NCI-H2227 treated with DMSO at 0.1 percent for 48 hours (cell line): Measurements from ENCODE around the gene MRPL28.
"Not testable (repeated sequence)": the region's sequence is repeated elsewhere in the genome, so short reads cannot be mapped to it uniquely, and the experiment has no call there.

Source experiments
- DNase-seq: peaks from one replicate; lab custom pipeline; 2025; lab: John Stamatoyannopoulos, UW

Gene MRPL28

DNA sequence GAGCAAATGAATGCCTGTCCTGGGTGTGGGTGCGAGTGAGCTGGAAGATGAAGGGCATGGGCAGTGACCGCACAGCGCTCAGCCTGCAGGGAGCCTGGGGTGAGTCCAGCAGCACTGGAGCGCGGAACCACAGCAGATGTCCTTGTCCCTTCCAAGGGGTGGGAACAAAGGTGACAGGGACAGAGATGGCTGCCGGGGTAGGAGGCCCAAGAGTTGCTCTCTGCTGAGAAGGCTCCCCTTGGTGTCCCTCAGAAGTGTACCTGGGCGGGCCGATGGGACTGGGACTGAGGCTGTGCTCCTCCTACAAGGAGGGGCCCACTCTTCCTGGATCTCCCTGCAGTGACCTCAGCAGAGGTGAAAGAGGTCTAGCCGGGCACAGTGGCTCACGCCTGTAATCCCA, 19.0 kb upstream of the MRPL28 start:
- DNase-seq = no peak

- DNase-seq = peak; percentile 37
Measured at GRCh38 chr16:387761-388666, 17.7 kb upstream of the MRPL28 start.

GRCh38 chr16:386641-387156, 16.4 kb upstream of the MRPL28 start:
- peak; percentile 19 for DNase-seq

DNA sequence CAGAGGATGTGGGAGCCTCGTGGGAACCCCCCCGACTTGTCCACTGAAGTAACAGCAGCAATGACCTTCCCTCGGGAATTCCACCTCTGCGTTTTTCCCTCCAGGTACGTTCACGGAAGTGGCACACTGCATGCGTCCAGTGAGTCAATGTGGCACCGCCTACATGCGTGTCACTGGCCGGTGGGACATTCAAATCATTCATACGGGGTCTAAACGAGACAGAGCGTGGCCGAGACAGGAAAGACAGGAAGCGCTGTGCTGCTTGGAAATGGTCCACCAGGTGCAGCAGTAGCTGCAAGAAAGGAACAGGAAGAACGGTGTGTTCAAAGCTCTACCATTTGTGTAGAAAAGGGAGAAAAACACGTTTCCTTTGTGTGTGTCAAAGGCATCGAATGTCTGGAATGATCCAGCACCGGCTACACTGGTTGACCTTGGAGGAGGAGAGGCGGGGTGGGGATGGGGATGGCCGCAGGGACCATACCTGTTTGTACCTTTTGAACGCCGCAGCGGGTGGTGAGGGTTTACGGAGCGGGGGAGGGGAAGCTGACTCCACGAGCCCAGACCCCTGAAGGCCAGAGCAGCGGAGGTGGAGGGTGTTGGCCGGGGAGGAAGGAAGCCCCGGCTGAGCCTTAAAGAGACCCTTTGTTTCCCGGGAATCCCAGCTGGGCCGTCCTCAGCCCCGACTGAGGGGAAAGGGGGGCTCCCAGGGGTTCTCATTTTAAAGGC, 13.2 kb upstream of the MRPL28 start:
- DNase-seq = peak; percentile 4

GRCh38 chr16:381789-382717, 11.7 kb upstream of the MRPL28 start, which contains the start of gene PGAP6:
TSS of gene PGAP6 (minus strand) at chr16:381978. CDS start at chr16:381821, 157 bp downstream.
- peak; percentile 44 for DNase-seq

GRCh38 chr16:381012-381788, 10.9 kb upstream of the MRPL28 start:
- DNase-seq = no peak

GRCh38 chr16:380762-381011, 10.3 kb upstream of the MRPL28 start:
- no peak for DNase-seq

DNA sequence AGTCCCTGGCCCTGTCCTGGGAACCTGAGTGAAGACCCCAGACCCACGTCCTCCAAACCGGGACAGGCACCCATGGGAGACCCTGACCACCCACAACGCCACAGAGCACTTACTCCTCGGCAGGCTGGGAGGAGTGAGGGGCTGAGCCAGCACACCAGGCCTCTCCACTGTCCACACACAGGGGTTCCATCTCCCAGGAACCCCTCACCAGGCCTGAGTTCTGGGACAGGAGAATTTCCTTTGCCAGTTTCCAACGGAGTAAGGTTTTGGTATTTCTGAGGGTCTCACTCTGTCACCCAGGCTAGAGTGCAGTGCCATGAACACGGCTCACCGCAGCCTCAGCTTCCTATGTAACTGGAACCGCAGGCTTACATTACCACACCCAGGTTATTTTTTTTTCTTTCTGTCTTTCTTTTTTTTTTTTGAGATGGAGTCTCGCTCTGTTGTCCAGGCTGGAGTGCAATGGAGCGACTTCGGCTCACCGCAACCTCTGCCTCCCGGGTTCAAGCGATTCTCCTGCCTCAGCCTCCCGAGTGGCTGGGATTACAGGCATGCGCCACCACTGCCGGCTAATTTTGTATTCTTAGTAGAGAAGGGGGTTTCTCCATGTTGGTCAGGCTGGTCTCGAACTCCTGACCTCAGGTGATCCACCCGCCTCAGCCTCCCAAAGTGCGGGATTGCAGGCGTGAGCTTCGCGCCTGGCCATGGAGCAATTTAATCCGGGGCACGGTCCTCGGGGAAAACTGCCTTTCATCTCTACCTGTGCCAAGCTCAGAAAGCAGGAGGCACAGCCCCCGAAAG, 9.8 kb upstream of the MRPL28 start:
- DNase-seq = no peak

- DNase-seq = no peak
Measured at GRCh38 chr16:379183-379960, 9.0 kb upstream of the MRPL28 start.

DNA sequence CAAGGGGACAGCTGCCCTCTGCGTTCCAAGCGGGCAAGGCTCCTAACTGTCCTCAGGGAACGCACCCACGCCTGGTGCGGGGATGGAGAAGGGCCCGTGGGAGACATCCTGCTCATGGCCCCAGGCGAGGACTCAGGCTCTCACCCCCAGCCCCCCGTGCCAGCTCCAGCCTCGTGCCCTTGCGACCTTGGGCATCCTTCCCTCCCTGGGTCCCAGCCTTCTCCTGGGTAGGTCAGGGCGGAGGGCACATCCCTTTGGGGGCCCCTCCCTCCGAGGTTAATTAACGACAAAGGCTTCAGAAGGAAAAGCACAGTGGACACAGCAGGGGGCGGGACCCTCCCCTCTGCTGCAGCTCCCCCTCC, 8.5 kb upstream of the MRPL28 start:
- no peak for DNase-seq

DNA sequence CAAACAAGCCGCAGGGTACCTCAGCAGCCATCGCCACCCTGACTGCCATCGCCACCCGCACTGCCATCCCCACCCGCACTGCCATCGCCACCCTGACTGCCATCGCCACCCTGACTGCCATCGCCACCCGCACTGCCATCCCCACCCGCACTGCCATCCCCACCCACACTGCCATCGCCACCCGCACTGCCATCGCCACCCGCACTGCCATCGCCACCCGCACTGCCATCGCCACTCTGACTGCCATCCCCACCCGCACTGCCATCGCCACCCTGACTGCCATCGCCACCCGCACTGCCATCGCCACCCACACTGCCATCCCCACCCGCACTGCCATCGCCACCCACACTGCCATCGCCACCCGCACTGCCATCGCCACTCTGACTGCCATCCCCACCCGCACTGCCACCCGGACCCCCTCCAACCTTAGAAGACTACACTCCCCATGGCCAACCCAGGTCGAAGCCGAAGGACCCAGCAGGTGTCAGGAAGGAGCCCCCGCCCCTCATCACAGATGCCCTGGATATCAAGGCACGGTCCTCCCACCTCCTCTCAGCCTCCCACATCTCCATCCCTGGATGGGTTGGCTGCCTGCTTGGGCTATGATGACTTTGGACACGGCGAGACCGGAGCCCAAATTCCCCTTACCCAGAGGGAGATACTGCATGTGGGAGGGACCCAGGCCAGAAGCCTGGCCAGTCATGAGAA, 7.9 kb upstream of the MRPL28 start:
- DNase-seq = not testable (repeated sequence)

GRCh38 chr16:377419-377951, 7.1 kb upstream of the MRPL28 start:
- no peak for DNase-seq

GRCh38 chr16:376817-377418, 6.6 kb upstream of the MRPL28 start:
- no peak for DNase-seq

DNA sequence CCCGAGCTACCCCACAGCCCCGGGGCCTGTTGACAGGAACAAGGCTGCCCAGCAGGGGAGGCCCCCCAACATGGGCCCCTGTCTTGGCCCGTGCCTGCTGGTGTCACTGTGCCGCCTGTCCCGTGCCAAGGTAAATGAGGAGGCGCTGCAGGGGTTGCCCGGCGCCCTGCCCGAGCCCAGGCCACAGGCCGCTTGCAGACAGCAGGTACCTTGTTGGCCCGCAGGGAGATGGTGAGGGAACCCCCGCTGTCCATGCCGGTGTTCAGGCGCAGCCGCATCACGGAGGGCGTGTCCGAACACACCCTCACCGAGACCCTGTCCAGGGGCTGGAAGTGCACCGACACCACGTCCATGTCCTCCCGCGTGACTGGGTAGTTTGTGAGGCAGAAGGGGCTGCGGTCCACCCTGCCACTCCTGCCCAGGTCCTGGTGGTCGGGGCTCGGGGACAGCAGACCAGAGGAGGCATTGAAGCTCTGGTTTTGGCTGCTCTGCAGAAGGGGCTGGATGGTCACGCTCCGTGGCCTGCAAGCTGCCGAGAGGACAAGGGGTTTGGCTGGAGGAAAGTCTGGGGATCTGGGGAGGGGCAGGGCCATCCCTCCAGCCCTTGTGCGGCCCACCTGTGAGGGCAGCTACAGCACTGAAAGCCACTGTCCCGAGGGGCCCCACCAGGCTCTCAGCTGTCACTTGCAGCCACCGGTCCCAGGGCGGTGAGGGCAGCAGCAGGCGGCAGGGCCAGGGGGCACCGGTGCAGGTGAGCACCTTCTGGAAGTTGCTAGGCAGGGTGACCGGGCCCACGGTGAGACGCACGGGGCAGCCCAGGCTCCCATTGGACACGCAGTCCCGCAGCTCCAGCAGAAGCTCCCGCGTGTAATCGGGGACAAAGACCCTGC, 5.8 kb upstream of the MRPL28 start:
- DNase-seq = no peak

DNA sequence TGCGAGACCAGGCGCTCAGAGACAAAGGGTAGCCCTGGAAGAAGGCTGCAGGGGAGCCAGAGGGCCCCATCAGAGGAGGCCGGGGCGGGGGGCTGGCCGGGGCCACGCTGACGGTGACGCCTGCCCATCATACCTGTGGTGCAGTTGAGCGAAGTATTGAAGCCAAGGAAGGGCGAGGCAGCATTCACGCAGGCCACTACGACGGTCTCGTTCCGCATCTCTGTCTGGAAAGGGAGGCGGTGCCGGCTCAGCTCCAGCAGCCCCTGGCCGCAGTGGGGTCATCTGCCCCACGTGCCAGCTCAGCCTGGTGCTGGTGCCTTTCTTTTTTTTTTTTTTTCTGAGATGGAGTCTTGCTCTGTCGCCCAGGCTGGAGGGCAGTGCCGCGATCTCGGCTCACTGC, 4.9 kb upstream of the MRPL28 start:
- no peak for DNase-seq

DNA sequence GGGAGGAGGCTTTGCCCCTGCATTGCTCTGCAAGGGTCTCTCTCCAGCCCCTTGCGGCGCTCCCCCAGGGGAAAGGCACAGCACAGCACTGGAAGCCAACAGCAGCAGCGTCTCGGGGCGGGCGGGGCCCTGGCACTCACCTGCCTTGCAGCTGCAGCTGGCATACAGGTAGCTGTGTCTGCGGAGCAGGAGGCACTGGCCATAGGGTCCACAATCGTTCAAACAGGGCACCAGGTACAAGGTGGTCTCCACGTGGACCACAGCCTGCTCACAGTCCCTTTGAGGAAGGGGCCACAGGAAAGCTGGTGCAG, 4.2 kb upstream of the MRPL28 start:
- no peak for DNase-seq

DNA sequence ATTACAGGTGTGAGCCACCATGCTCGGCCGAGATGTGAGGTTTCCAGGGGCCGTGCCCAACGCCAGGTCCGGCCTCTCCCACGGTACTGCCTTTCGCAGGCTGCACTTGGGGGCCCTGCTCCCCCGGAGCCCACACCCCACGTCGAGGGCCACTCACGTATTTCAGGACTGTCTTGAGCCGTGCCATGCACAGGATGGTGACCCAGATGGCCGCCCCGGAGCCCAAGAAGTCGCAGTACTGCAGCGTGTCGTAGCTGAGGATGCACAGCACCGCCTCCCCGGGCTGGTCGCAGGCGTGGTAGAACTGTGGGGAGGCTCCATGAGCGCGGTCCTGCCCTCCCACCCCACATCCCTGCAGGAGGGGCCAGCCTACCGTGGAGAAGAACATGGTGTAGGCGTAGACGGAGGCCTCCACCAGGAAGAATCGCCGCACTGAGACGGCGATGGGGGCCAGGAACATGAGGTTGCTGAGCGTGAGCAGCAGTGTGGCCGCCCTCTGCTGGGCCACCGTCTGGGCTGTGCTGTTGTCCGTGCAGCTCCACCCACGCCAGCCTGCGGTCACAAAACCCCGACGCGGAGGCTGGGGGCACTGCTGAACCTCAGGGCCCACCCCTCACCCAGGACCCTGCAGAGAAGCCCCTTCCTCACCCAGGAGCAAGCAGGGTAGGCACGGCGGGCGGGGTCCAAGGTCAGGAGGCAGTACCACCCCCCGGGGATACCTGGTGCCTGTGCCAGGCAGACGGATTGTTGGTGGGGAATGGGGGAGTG, 3.7 kb upstream of the MRPL28 start:
- DNase-seq = no peak
